Activated CD4-positive, alpha-beta T cell treated with anti-CD3 and anti-CD28 coated beads, Interleukin-2, amount 10 ng/mL, durations not matched to agents 24 days and 14 days (primary cell): Measurements from ENCODE around the gene SERPINB7. TPM values are rescaled to one million over a fixed set of nuclear protein-coding genes. Genes with fewer than 3 reads are reported as not detected.

Source experiments
- DNase-seq: peaks from one replicate; pipeline ENCODE4 v3.0.0; 2022
- H3K27ac Mint-ChIP-seq: one replicate; pipeline ENCODE4 v1.8.0; 2022; ENCODE audit warnings: mild to moderate bottlenecking, mixed read lengths
- H3K27me3 Mint-ChIP-seq: one replicate; pipeline ENCODE4 v1.8.0; 2022; ENCODE audit warnings: mixed read lengths
- H3K36me3 Mint-ChIP-seq: one replicate; pipeline ENCODE4 v1.8.0; 2022; ENCODE audit warnings: low read depth, mild to moderate bottlenecking, mixed read lengths
- H3K4me1 Mint-ChIP-seq: one replicate; pipeline ENCODE4 v1.8.0; 2021; ENCODE audit warnings: mixed read lengths
- H3K4me3 Mint-ChIP-seq: one replicate; pipeline ENCODE4 v1.8.0; 2022; ENCODE audit warnings: mild to moderate bottlenecking, moderate library complexity, mixed read lengths
- H3K9me3 Mint-ChIP-seq: one replicate; pipeline ENCODE4 v1.8.0; 2021; ENCODE audit warnings: mixed read lengths
- intact Hi-C: fragments of 100-400 bp; cut with micrococcal nuclease; formaldehyde crosslinking; loops from one replicate; pipeline ENCODE4 v1.15.1; 2023
- total RNA-seq: library from RNA; stranded (reverse); gene quantifications from 2 replicates; pipeline ENCODE4 v1.2.3, GENCODE V29; 2022

Gene SERPINB7
- total RNA-seq, 1 donor from 2014 or later = not detected

- peaks cover 3% of the 10 kb centered on the region for H3K4me1 Mint-ChIP-seq
- DNase-seq = no peak
- H3K9me3 Mint-ChIP-seq = peaks cover 14% of the 10 kb centered on the region
- no peaks in the 10 kb centered on the region for H3K36me3 Mint-ChIP-seq
- peaks cover 8% of the 10 kb centered on the region for H3K27me3 Mint-ChIP-seq
- no peak overlapping the region for H3K27ac Mint-ChIP-seq
- intact Hi-C loops = no loop called here
- H3K4me3 Mint-ChIP-seq = no peak overlapping the region
Measured at GRCh38 chr18:63817441-63818051, 42.3 kb downstream of the SERPINB7 start.

GRCh38 chr18:63818212-63818611 is 43.0 kb downstream of the SERPINB7 start:
- intact Hi-C loops = no loop called here
- peaks cover 14% of the 10 kb centered on the region for H3K9me3 Mint-ChIP-seq
- peaks cover 3% of the 10 kb centered on the region for H3K4me1 Mint-ChIP-seq
- no peak for DNase-seq
- H3K27me3 Mint-ChIP-seq = peaks cover 8% of the 10 kb centered on the region
- H3K27ac Mint-ChIP-seq = no peak overlapping the region
- H3K4me3 Mint-ChIP-seq = no peak overlapping the region
- no peaks in the 10 kb centered on the region for H3K36me3 Mint-ChIP-seq

GRCh38 chr18:63819786-63820185 is 44.6 kb downstream of the SERPINB7 start:
- Mint-ChIP-seq H3K4me1 (peaks cover 3% of the 10 kb centered on the region), H3K4me3 (no peak overlapping the region), H3K36me3 (no peaks in the 10 kb centered on the region), H3K27ac (no peak overlapping the region), H3K9me3 (peaks cover 13% of the 10 kb centered on the region), H3K27me3 (peaks cover 3% of the 10 kb centered on the region)
- intact Hi-C loops = no loop called here
- no peak for DNase-seq

GRCh38 chr18:63820694-63821093 is 45.5 kb downstream of the SERPINB7 start:
- DNase-seq = peak; percentile 37
- H3K4me1 Mint-ChIP-seq = no peaks in the 10 kb centered on the region
- peaks cover 10% of the 10 kb centered on the region for H3K9me3 Mint-ChIP-seq
- intact Hi-C loops = no loop called here
- H3K4me3 Mint-ChIP-seq = no peak overlapping the region
- H3K36me3 Mint-ChIP-seq = no peaks in the 10 kb centered on the region
- H3K27me3 Mint-ChIP-seq = peaks cover 5% of the 10 kb centered on the region
- H3K27ac Mint-ChIP-seq = no peak overlapping the region

- Mint-ChIP-seq H3K27me3 (peaks cover 12% of the 10 kb centered on the region), H3K27ac (no peak overlapping the region), H3K4me3 (no peak overlapping the region), H3K36me3 (no peaks in the 10 kb centered on the region), H3K4me1 (no peaks in the 10 kb centered on the region), H3K9me3 (no peaks in the 10 kb centered on the region)
- intact Hi-C loops = loop anchor here (1.0 to 2.0 kb wide), 3 partner anchors 21 to 156 kb away; no protein-coding TSS in a partner anchor
- DNase-seq = peak; percentile 77
Measured at GRCh38 chr18:63823516-63824219, 48.5 kb downstream of the SERPINB7 start.

- no peak overlapping the region for H3K27ac Mint-ChIP-seq
- intact Hi-C loops = loop anchor here (1.0 to 2.0 kb wide), 3 partner anchors 20 to 155 kb away; no protein-coding TSS in a partner anchor
Measured at GRCh38 chr18:63824220-63824525, 49.0 kb downstream of the SERPINB7 start.

GRCh38 chr18:63828120-63828519 is 52.9 kb downstream of the SERPINB7 start:
- Mint-ChIP-seq H3K4me3 (no peak overlapping the region), H3K36me3 (no peaks in the 10 kb centered on the region), H3K9me3 (no peaks in the 10 kb centered on the region), H3K27me3 (peaks cover 29% of the 10 kb centered on the region), H3K27ac (no peak overlapping the region), H3K4me1 (peaks cover 7% of the 10 kb centered on the region)
- intact Hi-C loops = no loop called here
- no peak for DNase-seq

More at GRCh38 chr18:63824220-63824525, 49.0 kb downstream of the SERPINB7 start:
- Mint-ChIP-seq H3K9me3 (no peaks in the 10 kb centered on the region), H3K27me3 (peaks cover 12% of the 10 kb centered on the region), H3K36me3 (no peaks in the 10 kb centered on the region), H3K4me3 (no peak overlapping the region), H3K4me1 (no peaks in the 10 kb centered on the region)
- no peak for DNase-seq

GRCh38 chr18:63828656-63829055 is 53.4 kb downstream of the SERPINB7 start:
- H3K27ac Mint-ChIP-seq = no peak overlapping the region
- peaks cover 31% of the 10 kb centered on the region for H3K27me3 Mint-ChIP-seq
- no peaks in the 10 kb centered on the region for H3K9me3 Mint-ChIP-seq
- no peak for DNase-seq
- intact Hi-C loops = no loop called here
- no peaks in the 10 kb centered on the region for H3K36me3 Mint-ChIP-seq
- peaks cover 7% of the 10 kb centered on the region for H3K4me1 Mint-ChIP-seq
- H3K4me3 Mint-ChIP-seq = no peak overlapping the region

- intact Hi-C loops = loop anchor here (5.0 kb wide), 1 partner anchor 52 kb away; no protein-coding TSS in a partner anchor
- Mint-ChIP-seq H3K9me3 (no peaks in the 10 kb centered on the region), H3K36me3 (no peaks in the 10 kb centered on the region), H3K4me1 (peaks cover 7% of the 10 kb centered on the region), H3K27ac (no peak overlapping the region), H3K4me3 (no peak overlapping the region), H3K27me3 (peaks cover 40% of the 10 kb centered on the region)
- no peak for DNase-seq
Measured at GRCh38 chr18:63829886-63830285, 54.7 kb downstream of the SERPINB7 start.

GRCh38 chr18:63831080-63831788 is 56.0 kb downstream of the SERPINB7 start:
- H3K4me1 Mint-ChIP-seq = peaks cover 7% of the 10 kb centered on the region
- intact Hi-C loops = loop anchor here (5.0 kb wide), 1 partner anchor 51 kb away; no protein-coding TSS in a partner anchor
- H3K27ac Mint-ChIP-seq = no peak overlapping the region
- DNase-seq = no peak
- peaks cover 40% of the 10 kb centered on the region for H3K27me3 Mint-ChIP-seq
- H3K9me3 Mint-ChIP-seq = no peaks in the 10 kb centered on the region
- no peaks in the 10 kb centered on the region for H3K36me3 Mint-ChIP-seq
- no peak overlapping the region for H3K4me3 Mint-ChIP-seq

GRCh38 chr18:63832470-63832869 is 57.3 kb downstream of the SERPINB7 start:
- intact Hi-C loops = loop anchor here (5.0 kb wide), 1 partner anchor 50 kb away; no protein-coding TSS in a partner anchor
- H3K27ac Mint-ChIP-seq = no peak overlapping the region
- no peak overlapping the region for H3K4me3 Mint-ChIP-seq
- peaks cover 7% of the 10 kb centered on the region for H3K4me1 Mint-ChIP-seq
- peaks cover 38% of the 10 kb centered on the region for H3K27me3 Mint-ChIP-seq
- H3K9me3 Mint-ChIP-seq = no peaks in the 10 kb centered on the region
- H3K36me3 Mint-ChIP-seq = no peaks in the 10 kb centered on the region
- no peak for DNase-seq

GRCh38 chr18:63834471-63835113 is 59.4 kb downstream of the SERPINB7 start:
- Mint-ChIP-seq H3K9me3 (no peaks in the 10 kb centered on the region), H3K27ac (no peak overlapping the region), H3K4me3 (no peak overlapping the region), H3K36me3 (no peaks in the 10 kb centered on the region), H3K27me3 (peaks cover 44% of the 10 kb centered on the region), H3K4me1 (peaks cover 7% of the 10 kb centered on the region)
- intact Hi-C loops = loop anchor here (5.0 kb wide), 1 partner anchor 48 kb away; no protein-coding TSS in a partner anchor
- DNase-seq = no peak

GRCh38 chr18:63836456-63836855 is 61.2 kb downstream of the SERPINB7 start:
- no peak overlapping the region for H3K4me3 Mint-ChIP-seq
- H3K27ac Mint-ChIP-seq = no peak overlapping the region
- no peak for DNase-seq
- no peaks in the 10 kb centered on the region for H3K9me3 Mint-ChIP-seq
- no peaks in the 10 kb centered on the region for H3K4me1 Mint-ChIP-seq
- no peaks in the 10 kb centered on the region for H3K36me3 Mint-ChIP-seq
- intact Hi-C loops = no loop called here
- peaks cover 41% of the 10 kb centered on the region for H3K27me3 Mint-ChIP-seq
